ENCODE data around the gene RBM39. TPM values are rescaled to one million over a fixed set of nuclear protein-coding genes. Genes with fewer than 3 reads are reported as not detected.

Gene RBM39
- total RNA-seq, 1 donor from 2014 or later = 208 TPM

DNA sequence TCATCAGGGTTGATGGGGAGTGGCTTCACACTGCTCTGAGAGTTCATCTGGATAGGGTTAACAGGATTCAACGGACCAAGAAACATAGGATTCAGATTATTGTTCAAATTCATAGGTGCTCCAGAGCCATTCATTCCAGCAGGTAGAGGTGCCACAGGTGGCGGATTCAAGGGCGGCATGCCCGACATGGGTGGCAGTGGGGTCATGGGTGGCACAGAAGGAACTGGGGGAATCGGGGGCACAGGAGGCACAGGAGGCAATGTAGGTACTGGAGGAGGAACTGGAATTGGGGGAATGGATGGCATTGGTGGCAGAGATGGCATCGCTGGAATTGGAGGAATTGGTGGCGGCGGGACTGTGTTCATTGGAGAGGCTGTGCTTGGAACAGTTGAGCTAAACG lies 87.6 kb downstream of the RBM39 start:
- H3K36me3 Mint-ChIP-seq (ENCODE audit: low read depth, unreplicated experiment) = peaks cover 2% of the 10 kb centered on the region
- Histone ChIP-seq H3K27ac (ENCODE audit: low read depth, low read length) (no peak overlapping the region), H3K27me3 (ENCODE audit: insufficient read depth, low read length) (no peaks in the 10 kb centered on the region), H3K36me3 (ENCODE audit: insufficient read depth, low read length) (peaks cover 21% of the 10 kb centered on the region), H3K9ac (ENCODE audit: low read length) (no peak overlapping the region), H3K4me3 (ENCODE audit: insufficient read depth, low read depth, low read length) (no peak overlapping the region), H3K79me2 (ENCODE audit: insufficient read depth, low read length) (peaks cover 100% of the 10 kb centered on the region), H3K4me2 (ENCODE audit: low read length) (no peak overlapping the region), H3K9me3 (ENCODE audit: insufficient read depth, low read depth, low read length) (no peaks in the 10 kb centered on the region), H3K4me1 (ENCODE audit: insufficient read depth, low read length) (no peaks in the 10 kb centered on the region), H2AFZ (ENCODE audit: low read depth, low read length) (no peak overlapping the region), H4K20me1 (ENCODE audit: insufficient read depth, low read length) (peaks cover 97% of the 10 kb centered on the region)
- H3K9me3 Mint-ChIP-seq (ENCODE audit: unreplicated experiment) = no peaks in the 10 kb centered on the region
- TF ChIP-seq, protein P1, sequence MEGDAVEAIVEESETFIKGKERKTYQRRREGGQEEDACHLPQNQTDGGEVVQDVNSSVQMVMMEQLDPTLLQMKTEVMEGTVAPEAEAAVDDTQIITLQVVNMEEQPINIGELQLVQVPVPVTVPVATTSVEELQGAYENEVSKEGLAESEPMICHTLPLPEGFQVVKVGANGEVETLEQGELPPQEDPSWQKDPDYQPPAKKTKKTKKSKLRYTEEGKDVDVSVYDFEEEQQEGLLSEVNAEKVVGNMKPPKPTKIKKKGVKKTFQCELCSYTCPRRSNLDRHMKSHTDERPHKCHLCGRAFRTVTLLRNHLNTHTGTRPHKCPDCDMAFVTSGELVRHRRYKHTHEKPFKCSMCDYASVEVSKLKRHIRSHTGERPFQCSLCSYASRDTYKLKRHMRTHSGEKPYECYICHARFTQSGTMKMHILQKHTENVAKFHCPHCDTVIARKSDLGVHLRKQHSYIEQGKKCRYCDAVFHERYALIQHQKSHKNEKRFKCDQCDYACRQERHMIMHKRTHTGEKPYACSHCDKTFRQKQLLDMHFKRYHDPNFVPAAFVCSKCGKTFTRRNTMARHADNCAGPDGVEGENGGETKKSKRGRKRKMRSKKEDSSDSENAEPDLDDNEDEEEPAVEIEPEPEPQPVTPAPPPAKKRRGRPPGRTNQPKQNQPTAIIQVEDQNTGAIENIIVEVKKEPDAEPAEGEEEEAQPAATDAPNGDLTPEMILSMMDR (IDR thresholded peaks at IDR 0.05; ENCODE audit: insufficient read depth, low read depth, low read length) = no peak
- no peak for TF ChIP-seq EZH2 (IDR thresholded peaks at IDR 0.05; ENCODE audit: insufficient read depth, low read length)
- no peak for DNase-seq (ENCODE audit: low read depth)
- no peak overlapping the region for H3K4me3 Mint-ChIP-seq (ENCODE audit: unreplicated experiment)
- FAIRE-seq = no peak
- H3K27ac Mint-ChIP-seq (ENCODE audit: unreplicated experiment) = no peak overlapping the region
- peaks cover 6% of the 10 kb centered on the region for H3K4me1 Mint-ChIP-seq (ENCODE audit: low read depth, unreplicated experiment)
- H3K27me3 Mint-ChIP-seq (ENCODE audit: low read depth, unreplicated experiment) = no peaks in the 10 kb centered on the region

GRCh38 chr20:35653893-35654292 lies 88.2 kb downstream of the RBM39 start:
- TF ChIP-seq, protein P1 (IDR thresholded peaks at IDR 0.05; ENCODE audit: insufficient read depth, low read depth, low read length) = no peak
- no peak for TF ChIP-seq EZH2 (IDR thresholded peaks at IDR 0.05; ENCODE audit: insufficient read depth, low read length)
- Mint-ChIP-seq H3K4me1 (ENCODE audit: low read depth, unreplicated experiment) (peaks cover 3% of the 10 kb centered on the region), H3K27me3 (ENCODE audit: low read depth, unreplicated experiment) (no peaks in the 10 kb centered on the region), H3K27ac (ENCODE audit: unreplicated experiment) (no peak overlapping the region), H3K36me3 (ENCODE audit: low read depth, unreplicated experiment) (peaks cover 2% of the 10 kb centered on the region), H3K4me3 (ENCODE audit: unreplicated experiment) (no peak overlapping the region), H3K9me3 (ENCODE audit: unreplicated experiment) (no peaks in the 10 kb centered on the region)
- Histone ChIP-seq H3K4me3 (ENCODE audit: insufficient read depth, low read depth, low read length) (no peak overlapping the region), H4K20me1 (ENCODE audit: insufficient read depth, low read length) (peaks cover 97% of the 10 kb centered on the region), H3K4me1 (ENCODE audit: insufficient read depth, low read length) (no peaks in the 10 kb centered on the region), H3K9ac (ENCODE audit: low read length) (no peak overlapping the region), H3K79me2 (ENCODE audit: insufficient read depth, low read length) (peaks cover 100% of the 10 kb centered on the region), H3K4me2 (ENCODE audit: low read length) (no peak overlapping the region), H3K36me3 (ENCODE audit: insufficient read depth, low read length) (peaks cover 21% of the 10 kb centered on the region), H3K27ac (ENCODE audit: low read depth, low read length) (no peak overlapping the region), H2AFZ (ENCODE audit: low read depth, low read length) (no peak overlapping the region), H3K27me3 (ENCODE audit: insufficient read depth, low read length) (no peaks in the 10 kb centered on the region), H3K9me3 (ENCODE audit: insufficient read depth, low read depth, low read length) (no peaks in the 10 kb centered on the region)
- FAIRE-seq (no peak), DNase-seq (ENCODE audit: low read depth) (no peak)

Other genes starting within 250 kb of the RBM39 start
- gene C20orf173, start 212.6 kb downstream of the RBM39 start, total RNA-seq = not detected in 2 replicates
- gene ERGIC3, start 200.2 kb downstream of the RBM39 start, total RNA-seq = 198 and 205 TPM in 2 replicates
- 1.2 TPM in 2 replicates for gene SPAG4, start 126.4 kb downstream of the RBM39 start, total RNA-seq
- 194 and 200 TPM in 2 replicates for gene CPNE1, start 77.4 kb downstream of the RBM39 start, total RNA-seq
- 78.1 and 88.4 TPM in 2 replicates for gene RBM12, start 77.4 kb downstream of the RBM39 start, total RNA-seq
- gene NFS1, start 42.9 kb downstream of the RBM39 start, total RNA-seq = 30.3 and 33.0 TPM in 2 replicates
- gene ROMO1, start 42.9 kb downstream of the RBM39 start, total RNA-seq = 185 and 201 TPM in 2 replicates
- gene PHF20, start 29.8 kb upstream of the RBM39 start, total RNA-seq = 32.6 and 40.1 TPM in 2 replicates
- gene SCAND1, start 212.2 kb upstream of the RBM39 start, total RNA-seq = 63.8 and 68.0 TPM in 2 replicates
- gene CNBD2, start 226.3 kb upstream of the RBM39 start, total RNA-seq = 2.1 and 3.0 TPM in 2 replicates